HG02763 (cell line): ENCODE measurements around the gene CACNB3.

Experiments used
- ATAC-seq: cut with Tn5 transposase; IDR thresholded peaks from one replicate; pipeline ENCODE4 v1.9.1; 2021; ENCODE audit warnings: mild to moderate bottlenecking, moderate library complexity; ENCODE audit not compliant: unreplicated experiment

Gene CACNB3

GRCh38 chr12:48788524-48788853 is 29.8 kb upstream of the CACNB3 start:
- ATAC-seq: no peak

GRCh38 chr12:48788854-48789775 is 29.2 kb upstream of the CACNB3 start, which contains the start of gene ADCY6:
Gene ADCY6, minus strand, starts transcription at chr12:48789089. Its CDS starts 5,655 bp downstream, at chr12:48783434.
- ATAC-seq: no peak

GRCh38 chr12:48789858-48790326 is 28.4 kb upstream of the CACNB3 start:
- ATAC-seq: no peak

GRCh38 chr12:48793696-48794095 is 24.6 kb upstream of the CACNB3 start:
- ATAC-seq: no peak

GRCh38 chr12:48794870-48795269 is 23.4 kb upstream of the CACNB3 start:
- ATAC-seq: no peak

GRCh38 chr12:48795550-48796455 is 22.5 kb upstream of the CACNB3 start:
- peak; percentile 60 for ATAC-seq

- no peak for ATAC-seq
Measured at GRCh38 chr12:48796976-48797375, 21.3 kb upstream of the CACNB3 start.

GRCh38 chr12:48800457-48800856 is 17.8 kb upstream of the CACNB3 start:
- ATAC-seq: no peak

GRCh38 chr12:48800971-48801370 is 17.3 kb upstream of the CACNB3 start:
- ATAC-seq: no peak

- no peak for ATAC-seq
Measured at GRCh38 chr12:48803675-48804074, 14.6 kb upstream of the CACNB3 start.

- ATAC-seq: no peak
Measured at GRCh38 chr12:48807981-48808380, 10.3 kb upstream of the CACNB3 start.

- ATAC-seq: no peak
Measured at GRCh38 chr12:48810903-48811431, 7.3 kb upstream of the CACNB3 start.

GRCh38 chr12:48811437-48812090 is 6.7 kb upstream of the CACNB3 start:
- no peak for ATAC-seq

GRCh38 chr12:48812389-48812788 is 5.9 kb upstream of the CACNB3 start:
- ATAC-seq: no peak

GRCh38 chr12:48813465-48814261 is 4.6 kb upstream of the CACNB3 start:
- no peak for ATAC-seq

- peak; percentile 79 for ATAC-seq
Measured at GRCh38 chr12:48814262-48815125, 3.8 kb upstream of the CACNB3 start.

GRCh38 chr12:48815126-48816110 is 2.9 kb upstream of the CACNB3 start:
- ATAC-seq: peak; percentile 11
